ENCODE measurements around the gene HNMT.
"Not testable (repeated sequence)": the region's sequence is repeated elsewhere in the genome, so short reads cannot be mapped to it uniquely, and the experiment has no call there.

Gene HNMT

DNA sequence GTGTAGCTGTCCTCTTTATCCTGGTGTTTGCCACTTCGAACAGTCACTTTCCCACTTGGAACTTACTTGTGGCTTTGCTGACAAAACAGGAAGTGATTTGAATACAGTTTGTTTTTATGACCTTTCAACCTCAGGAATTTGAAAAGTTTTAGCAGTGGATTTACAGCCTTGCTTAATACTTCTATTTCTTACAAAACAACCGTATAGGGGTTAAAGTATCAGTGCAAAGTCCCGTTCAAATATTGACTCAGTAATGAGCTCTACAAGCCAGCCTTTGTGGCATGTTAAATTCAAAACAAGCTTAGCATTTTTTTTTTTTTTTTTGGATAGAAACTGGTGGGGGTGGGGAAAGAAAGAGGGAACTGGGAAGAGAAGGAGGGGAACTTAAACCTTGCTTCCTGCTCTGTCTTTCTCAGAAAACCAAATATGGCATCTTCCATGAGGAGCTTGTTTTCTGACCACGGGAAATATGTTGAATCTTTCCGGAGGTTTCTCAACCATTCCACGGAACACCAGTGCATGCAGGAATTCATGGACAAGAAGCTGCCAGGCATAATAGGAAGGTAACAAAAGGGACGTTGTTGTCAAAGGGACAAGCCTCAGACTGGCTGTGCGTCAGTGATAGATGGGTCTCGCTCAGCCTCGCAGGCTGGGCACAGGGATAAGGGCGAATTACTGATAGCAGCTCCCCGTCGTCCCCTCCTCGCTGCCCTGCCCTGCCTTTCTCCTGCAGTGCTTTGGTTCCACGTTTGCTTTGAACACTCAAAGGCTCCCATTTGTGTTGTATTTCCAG is at the start of gene HNMT:
HNMT (plus strand) TSS at position 408 of the 793 bp plus-strand sequence; CDS start at position 427, 19 bp downstream.
- TF ChIP-seq, protein P1, sequence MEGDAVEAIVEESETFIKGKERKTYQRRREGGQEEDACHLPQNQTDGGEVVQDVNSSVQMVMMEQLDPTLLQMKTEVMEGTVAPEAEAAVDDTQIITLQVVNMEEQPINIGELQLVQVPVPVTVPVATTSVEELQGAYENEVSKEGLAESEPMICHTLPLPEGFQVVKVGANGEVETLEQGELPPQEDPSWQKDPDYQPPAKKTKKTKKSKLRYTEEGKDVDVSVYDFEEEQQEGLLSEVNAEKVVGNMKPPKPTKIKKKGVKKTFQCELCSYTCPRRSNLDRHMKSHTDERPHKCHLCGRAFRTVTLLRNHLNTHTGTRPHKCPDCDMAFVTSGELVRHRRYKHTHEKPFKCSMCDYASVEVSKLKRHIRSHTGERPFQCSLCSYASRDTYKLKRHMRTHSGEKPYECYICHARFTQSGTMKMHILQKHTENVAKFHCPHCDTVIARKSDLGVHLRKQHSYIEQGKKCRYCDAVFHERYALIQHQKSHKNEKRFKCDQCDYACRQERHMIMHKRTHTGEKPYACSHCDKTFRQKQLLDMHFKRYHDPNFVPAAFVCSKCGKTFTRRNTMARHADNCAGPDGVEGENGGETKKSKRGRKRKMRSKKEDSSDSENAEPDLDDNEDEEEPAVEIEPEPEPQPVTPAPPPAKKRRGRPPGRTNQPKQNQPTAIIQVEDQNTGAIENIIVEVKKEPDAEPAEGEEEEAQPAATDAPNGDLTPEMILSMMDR (IDR thresholded peaks at IDR 0.05) = no peak
- no peak for DNase-seq (ENCODE audit: low spot score)
- peak within 1 kb of the TSS; percentile 78 to 92 for H3K27ac ChIP-seq

DNA sequence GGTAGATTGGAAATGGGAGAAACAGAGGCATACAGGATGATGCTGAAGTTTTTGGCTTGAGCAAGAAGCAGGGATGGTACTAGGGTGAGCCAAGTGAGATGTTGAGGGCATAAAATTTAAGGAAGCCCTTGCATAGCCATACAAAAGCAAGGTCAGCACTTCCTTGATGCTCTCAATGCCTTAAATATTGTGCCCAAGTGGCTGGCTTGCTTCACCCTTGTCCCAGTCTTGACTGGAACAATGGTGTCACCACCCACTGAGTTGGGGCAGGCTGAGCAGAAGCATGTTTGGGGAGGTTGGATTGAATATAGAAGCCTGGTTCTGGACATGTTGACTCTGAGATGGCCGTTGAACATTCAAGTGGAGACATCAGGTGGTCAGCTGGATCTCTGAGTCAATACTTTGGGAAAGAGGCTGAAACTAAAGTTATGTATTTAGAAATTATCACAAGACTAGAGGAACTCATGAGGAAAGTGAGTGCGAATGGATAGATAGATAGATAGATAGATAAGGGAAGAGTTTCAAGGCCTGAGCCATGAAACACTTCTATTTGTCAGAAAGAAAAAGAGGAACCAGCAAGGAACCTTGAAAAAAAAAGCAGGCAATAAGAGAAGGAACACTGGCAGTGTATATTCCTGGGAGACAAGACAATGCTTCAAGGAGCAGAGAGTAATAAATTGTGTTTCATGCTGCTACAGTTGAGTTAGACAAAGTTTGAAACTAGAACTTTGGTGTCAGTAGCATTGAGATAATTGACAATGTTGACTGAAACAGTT is 43.0 kb upstream of the HNMT start:
- TF ChIP-seq, protein P1 (IDR thresholded peaks at IDR 0.05) = no peak
- no peak for DNase-seq (ENCODE audit: low spot score)
- Histone ChIP-seq H3K4me3 (no peak overlapping the region), H3K27ac (peak overlapping the region in 1 of 2 donors; percentile 7)

More for the DNA sequence above, at the start of gene HNMT:
- peak within 1 kb of the TSS; percentile 78 for H3K4me3 ChIP-seq

DNA sequence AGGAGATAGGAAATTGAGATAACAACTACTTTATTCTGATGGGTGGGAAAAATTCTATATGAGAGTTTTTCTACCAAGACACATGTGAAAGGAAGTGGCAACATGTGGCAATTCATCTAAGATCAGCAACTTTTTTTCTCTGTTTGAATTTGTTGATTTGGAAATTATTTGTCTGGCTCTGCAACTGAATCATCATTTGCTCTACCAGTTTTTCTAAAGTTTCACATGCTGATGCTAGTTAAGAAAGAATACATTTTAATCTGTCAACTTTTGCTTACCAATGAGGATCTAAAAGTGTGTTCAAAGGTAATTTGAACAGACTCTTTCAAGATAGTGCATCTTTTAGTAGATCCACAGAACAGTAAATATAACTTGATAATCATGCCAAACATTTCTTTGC is 42.1 kb upstream of the HNMT start:
- H3K27ac ChIP-seq = peak overlapping the region in 1 of 2 donors; percentile 7
- not testable (repeated sequence) for H3K4me3 ChIP-seq; DNase-seq (ENCODE audit: low spot score)

DNA sequence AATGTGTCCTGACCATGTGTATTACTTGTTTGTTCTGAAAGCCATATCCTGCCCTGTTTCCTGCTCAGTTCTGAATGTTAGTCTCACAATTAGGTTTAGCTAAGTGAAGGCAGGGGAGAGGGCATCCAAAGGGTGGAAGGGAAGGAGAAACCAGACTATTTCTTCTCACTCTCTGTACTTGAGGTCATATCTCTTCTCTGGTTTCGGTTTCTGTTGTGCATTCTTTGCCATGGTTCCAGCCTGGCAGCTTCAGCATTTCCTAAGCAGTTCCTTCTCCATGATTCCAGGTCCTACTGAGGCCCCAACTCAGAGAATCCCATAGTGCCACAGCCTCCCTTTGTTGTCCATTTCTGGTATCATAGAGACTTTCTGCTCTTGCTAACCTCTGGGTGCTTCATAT is 40.3 kb upstream of the HNMT start:
- TF ChIP-seq, protein P1 (IDR thresholded peaks at IDR 0.05) = no peak
- Histone ChIP-seq H3K4me3 (no peak overlapping the region), H3K27ac (peak overlapping the region in 1 of 2 donors; percentile 13)
- no peak for DNase-seq (ENCODE audit: low spot score)

DNA sequence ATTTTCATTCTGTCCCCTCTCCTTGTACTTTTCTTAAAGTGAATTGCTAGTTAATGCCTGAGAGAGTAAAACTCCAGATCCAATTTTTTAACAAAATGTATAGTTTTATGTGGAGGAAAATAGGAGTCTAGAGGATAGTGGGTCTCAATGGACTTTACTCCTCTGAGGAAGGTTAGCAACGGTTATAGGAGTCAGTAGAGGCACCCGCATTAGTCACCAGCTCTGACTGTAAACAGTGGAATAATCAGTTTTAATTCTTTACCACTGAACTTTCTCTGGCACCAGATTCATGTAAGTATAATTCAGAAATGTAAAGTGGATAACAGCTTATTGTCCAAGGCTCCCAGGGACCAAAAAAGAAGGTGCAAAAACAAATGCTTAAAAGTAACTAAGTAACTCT is 38.7 kb upstream of the HNMT start:
- Histone ChIP-seq H3K4me3 (no peak overlapping the region), H3K27ac (no peak overlapping the region)
- no peak for DNase-seq (ENCODE audit: low spot score)
- TF ChIP-seq, protein P1 (IDR thresholded peaks at IDR 0.05) = no peak

DNA sequence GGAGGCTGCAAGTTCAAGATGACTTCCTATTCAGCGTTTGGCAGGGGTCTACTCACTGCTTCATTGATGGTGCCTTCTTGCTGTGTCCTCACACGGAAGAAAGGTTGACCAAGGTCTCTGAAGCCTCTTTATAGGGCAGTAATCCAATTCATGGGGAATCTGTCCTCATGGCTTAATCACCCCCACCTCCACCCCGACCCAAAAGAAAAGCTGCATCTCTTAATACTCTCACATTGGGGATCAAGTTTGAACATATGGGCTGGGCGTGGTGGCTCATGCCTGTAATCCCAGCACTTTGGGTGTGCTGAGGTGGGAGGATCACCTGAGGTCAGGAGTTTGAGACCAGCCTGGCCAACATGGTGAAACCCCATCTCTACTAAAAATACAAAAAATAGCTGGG is 36.4 kb upstream of the HNMT start:
- no peak overlapping the region for H3K27ac ChIP-seq
- no peak overlapping the region for H3K4me3 ChIP-seq
- DNase-seq (ENCODE audit: low spot score) = no peak
- TF ChIP-seq, protein P1 (IDR thresholded peaks at IDR 0.05) = no peak

Data from coronary artery (tissue), 2 donors.